K562 (cell line): ENCODE results near the gene HS2ST1. TPM values are rescaled to one million over a fixed set of nuclear protein-coding genes. Genes with fewer than 3 reads are reported as not detected.

Experiments
- ATAC-seq: fragments of 200-7000 bp; cut with Tn5 transposase; 3 replicates; pipeline ENCODE4 v1.9.1; 2020; ENCODE audit warnings: moderate library complexity
- BruUV-seq: library from RNA; stranded (reverse); fragments of 400-500 nt; replicated peaks from 2 replicates; lab custom pipeline; 2021; lab: Mats Ljungman, UMichigan
- CTCF ChIA-PET: fragments of 300-600 bp; formaldehyde crosslinking; extraction: SDS; loops from one replicate; lab custom pipeline; 2021; ENCODE audit warnings: low intra/inter-chr PET ratio; lab: Yijun Ruan, JAX
- POLR2A ChIA-PET: fragments of 300-600, 350-650 bp; sonication (Branson Sonifier 250); formaldehyde crosslinking; extraction: SDS; loops from one replicate; lab custom pipeline; 2021; ENCODE audit warnings: antibody characterized with exemption, inconsistent platforms; lab: Yijun Ruan, JAX
- DNase-seq, 4 experiments: peaks; one replicate each; pipeline versions ENCODE4 v3.0.0 to v3.0.0-alpha.2; 2011 to 2018; ENCODE audit warnings: low spot score in 3 of 4, mixed read lengths in 3 of 4; ENCODE audit errors: extremely low read depth in 1 of 4
- FAIRE-seq: peaks from 2 replicates; lab custom pipeline; 2011; peaks lifted over from hg19 to GRCh38; lab: Jason Lieb, UNC
- H2AFZ ChIP-seq: 2 replicates; pipeline ENCODE4 v1.6.0; 2011; ENCODE audit warnings: low read depth, low read length, control low read depth, inconsistent platforms
- H3K27ac ChIP-seq: fragments of 200-600 bp; 3 replicates; pipeline ENCODE4 v1.8.0; 2011; ENCODE audit warnings: low read depth, mild to moderate bottlenecking, control low read depth, inconsistent platforms, low read length, moderate library complexity, mixed read lengths; ENCODE audit errors: extremely low read depth
- H3K27me3 ChIP-seq, 2 experiments: fragments of 300-600 bp in 1 of 2; 2 replicates in 1 of 2; 3 replicates in 1 of 2; pipeline versions ENCODE4 v1.6.0 to v1.8.0; 2011; ENCODE audit warnings: inconsistent platforms in 2 of 2, low read length in 2 of 2, mild to moderate bottlenecking in 1 of 2, mixed read lengths in 1 of 2, moderate library complexity in 1 of 2; ENCODE audit not compliant: control insufficient read depth in 2 of 2, insufficient read depth in 2 of 2
- H3K36me3 ChIP-seq: fragments of 300-600 bp; 3 replicates; pipeline ENCODE4 v1.8.0; 2011; ENCODE audit warnings: mild to moderate bottlenecking, low read length, inconsistent platforms; ENCODE audit not compliant: control insufficient read depth, insufficient read depth
- H3K4me1 ChIP-seq, 2 experiments: fragments of 200-600 bp in 1 of 2; replicated peaks in 1 of 2; 2 replicates in 1 of 2; 3 replicates in 1 of 2; pipeline versions ENCODE4 v1.5.1 to v1.8.0; 2011; ENCODE audit warnings: inconsistent platforms in 2 of 2, low read length in 2 of 2, mild to moderate bottlenecking in 1 of 2, mixed read lengths in 1 of 2, moderate library complexity in 1 of 2; ENCODE audit not compliant: control insufficient read depth in 2 of 2, insufficient read depth in 2 of 2
- H3K4me2 ChIP-seq: 2 replicates; pipeline ENCODE4 v1.6.1; 2011; ENCODE audit warnings: low read length, control low read depth, inconsistent platforms, mixed read lengths; ENCODE audit not compliant: insufficient read depth
- H3K4me3 ChIP-seq: fragments of 200-600 bp; sonication (generic), shearing (Covaris generic); 2 replicates; pipeline ENCODE4 v1.5.1; 2016; ENCODE audit warnings: control low read depth, inconsistent platforms
- H3K79me2 ChIP-seq: fragments of 200-600 bp; 3 replicates; pipeline ENCODE4 v1.8.0; 2011; ENCODE audit warnings: low read length, inconsistent platforms; ENCODE audit not compliant: control insufficient read depth, insufficient read depth
- H3K9ac ChIP-seq, 2 experiments: 2 replicates each; pipeline versions ENCODE4 v1.6.0 to v1.6.1; 2011; ENCODE audit warnings: low read depth in 2 of 2, low read length in 2 of 2, control low read depth in 1 of 2, inconsistent platforms in 1 of 2, mild to moderate bottlenecking in 1 of 2, mixed read lengths in 1 of 2; ENCODE audit not compliant: insufficient read depth in 1 of 2
- H3K9me1 ChIP-seq: one replicate; pipeline ENCODE4 v1.6.0; 2011; ENCODE audit warnings: inconsistent platforms, mild to moderate bottlenecking, low read length, moderate library complexity; ENCODE audit not compliant: control insufficient read depth, insufficient read depth
- H3K9me3 ChIP-seq: replicated peaks from 2 replicates; pipeline ENCODE4 v1.5.1; 2011; ENCODE audit warnings: low read depth, low read length, inconsistent platforms; ENCODE audit not compliant: control insufficient read depth, insufficient read depth
- H4K20me1 ChIP-seq: replicated peaks from 2 replicates; pipeline ENCODE4 v1.6.1; 2011; ENCODE audit warnings: low read length, inconsistent platforms, mixed read lengths; ENCODE audit not compliant: control insufficient read depth, insufficient read depth
- BRD4 ChIP-seq: fragments of 200-600 bp; sonication (generic); IDR thresholded peaks from 2 replicates; pipeline ENCODE4 v1.6.1; 2017; ENCODE audit warnings: inconsistent platforms
- CHD1 ChIP-seq: fragments of 200-600 bp; sonication (generic); IDR thresholded peaks from one replicate; pipeline ENCODE4 v1.6.1; 2012; ENCODE audit warnings: mild to moderate bottlenecking, moderate library complexity, low read length, inconsistent platforms
- FOXK2 ChIP-seq, 2 experiments: fragments of 450-650 bp; IDR thresholded peaks in 1 of 2; conservative IDR thresholded peaks in 1 of 2; 2 replicates each; pipeline ENCODE4 v1.6.1; 2016; ENCODE audit warnings: low read depth in 2 of 2, mild to moderate bottlenecking in 1 of 2
- GTF2F1 ChIP-seq: IDR thresholded peaks from 2 replicates; pipeline ENCODE4 v1.6.1; 2011; ENCODE audit warnings: low read depth, low read length, improper control_type of control experiment
- HES1 ChIP-seq: fragments of 450-650 bp; IDR thresholded peaks from 2 replicates; pipeline ENCODE4 v1.6.1; 2016; ENCODE audit warnings: low read depth, mild to moderate bottlenecking, moderate library complexity
- KDM5B ChIP-seq: fragments of 200-600 bp; sonication (generic); IDR thresholded peaks from 2 replicates; pipeline ENCODE4 v1.6.1; 2012; ENCODE audit warnings: low read depth, mild to moderate bottlenecking, moderate library complexity, low read length, control low read depth, inconsistent platforms; ENCODE audit not compliant: insufficient replicate concordance
- MNT ChIP-seq, 2 experiments: fragments of 450-650 bp; conservative IDR thresholded peaks; 2 replicates each; pipeline ENCODE4 v1.6.1; 2017; ENCODE audit warnings: mild to moderate bottlenecking in 2 of 2, moderate library complexity in 2 of 2
- NFATC3 ChIP-seq: fragments of 450-650 bp; IDR thresholded peaks from 2 replicates; pipeline ENCODE4 v1.6.1; 2017; ENCODE audit warnings: mild to moderate bottlenecking
- NONO ChIP-seq, 2 experiments: fragments of 200-400 bp in 1 of 2; fragments of 450-650 bp in 1 of 2; formaldehyde crosslinking in 1 of 2; IDR thresholded peaks; 2 replicates each; pipeline ENCODE4 v1.6.1; 2017; ENCODE audit warnings: low read depth in 2 of 2, mild to moderate bottlenecking in 2 of 2, moderate library complexity in 2 of 2, low read length in 1 of 2
- POLR2A ChIP-seq: fragments of 450-650 bp; conservative IDR thresholded peaks from 2 replicates; pipeline ENCODE4 v1.6.1; 2016
- SRF ChIP-seq, 2 experiments: fragments of 250-450, 450-650 bp in 1 of 2; sonication (Bioruptor Pico) in 1 of 2; sonication (generic) in 1 of 2; formaldehyde crosslinking; IDR thresholded peaks; 2 replicates each; pipeline versions ENCODE4 v1.5.0 to v1.5.1; 2020 to 2022; ENCODE audit warnings: mild to moderate bottlenecking in 1 of 2, missing genetic modification reagents in 1 of 2
- ZC3H4 ChIP-seq: sonication (generic); formaldehyde crosslinking; IDR thresholded peaks from 2 replicates; pipeline ENCODE4 v1.9.0; 2021; ENCODE audit warnings: missing genetic modification reagents, borderline replicate concordance
- ZNF146 ChIP-seq: IDR thresholded peaks from one replicate; pipeline ENCODE4 v1.6.1; 2018; ENCODE audit warnings: missing compliant biosample characterization; ENCODE audit not compliant: unreplicated experiment
- ZNF347 ChIP-seq: fragments of 450-650 bp; formaldehyde crosslinking; IDR thresholded peaks from 2 replicates; pipeline ENCODE4 v1.4.0; 2020; ENCODE audit warnings: low read depth, mild to moderate bottlenecking, moderate library complexity
- ZNF445 ChIP-seq: fragments of 250-450 bp; sonication (Bioruptor Pico); IDR thresholded peaks from 2 replicates; pipeline ENCODE4 v1.4.0; 2020; ENCODE audit warnings: low read depth, mild to moderate bottlenecking, moderate library complexity
- ZNF785 ChIP-seq: fragments of 250-450 bp; sonication (Bioruptor Pico); IDR thresholded peaks from 2 replicates; pipeline ENCODE4 v1.4.0; 2020; ENCODE audit warnings: mild to moderate bottlenecking
- WGBS: fragments of 100-300 bp; shearing (Covaris generic); methylation state at CpG from one replicate; pipeline ENCODE4 v1.1.6; 2016; ENCODE audit warnings: low coverage, mixed read lengths; ENCODE audit not compliant: insufficient coverage; ENCODE audit errors: missing lambda C conversion rate; 5-methylcytosine and 5-hydroxymethylcytosine counted together
- in situ Hi-C: fragments of 300-500 bp; cut with MboI; formaldehyde crosslinking; loops from 4 replicates; pipeline ENCODE4 v1.15.0; 2018; ENCODE audit warnings: inconsistent platforms, mixed read lengths
- intact Hi-C: fragments of 100-400 bp; cut with micrococcal nuclease; formaldehyde crosslinking; loops from 2 replicates; pipeline ENCODE4 v1.14.2; 2022
- polyA plus RNA-seq, 8 experiments: library from polyadenylated mRNA; depleted of rRNA in 4 of 8; stranded (reverse) in 5 of 8; unstranded in 3 of 8; fragments of >200 nt; fragmentation: Nextera tagmentation in 2 of 8; fragmentation: Illumina TruSeq in 1 of 8; extraction: Ambion mirVana in 2 of 8; extraction: Trizol in 1 of 8; gene quantifications; 2 replicates each; pipeline versions ENCODE4 v1.2.1 to v1.2.3, GENCODE V29; 2011 to 2014; ENCODE audit warnings: inconsistent platforms in 1 of 8, missing spikeins in 1 of 8
- total RNA-seq, 7 experiments: library from RNA; depleted of rRNA in 6 of 7; stranded (reverse); fragments of >200 nt in 6 of 7; fragmentation: Illumina TruSeq in 2 of 7; extraction: Trizol in 2 of 7; gene quantifications; 2 replicates each; pipeline versions ENCODE4 v1.2.1 to v1.2.3, GENCODE V29; 2011 to 2021; ENCODE audit warnings: low replicate concordance in 1 of 7
- TF ChIP-seq, protein P1 (sequence below), 2 experiments: fragments of 200-800 bp in 1 of 2; sonication (Bioruptor generic) in 1 of 2; sonication (generic) in 1 of 2; formaldehyde crosslinking in 1 of 2; IDR thresholded peaks in 1 of 2; conservative IDR thresholded peaks in 1 of 2; 2 replicates each; pipeline versions ENCODE4 v1.5.0 to v1.6.1; 2016 to 2020; ENCODE audit warnings: missing compliant biosample characterization in 1 of 2, missing genetic modification characterization in 1 of 2, missing genetic modification reagents in 1 of 2

HS2ST1 gene
- total and polyA plus RNA-seq, 9 of the 15 experiments (the other 6 are each of a cell fraction or from before 2014, with no cell fraction given), result 7.7 to 43.3 (median 25.8) TPM

GRCh38 chr1:86913399-86913895 is 988 bp upstream of the HS2ST1 start:
- peak overlapping the region; percentile 98 to 100 for H3K9ac ChIP-seq
- ATAC-seq, result no peak
- H3K27ac ChIP-seq, result peak overlapping the region; percentile 99
- in situ Hi-C loops (no loop called here), intact Hi-C loops (loop anchor here (5.0 kb wide), 1 partner anchor 76 kb away; no protein-coding TSS in a partner anchor)
- no peaks in the 10 kb centered on the region for H3K27me3 ChIP-seq
- H2AFZ ChIP-seq, result peak overlapping the region; percentile 99
- peaks cover 6 to 10% of the 10 kb centered on the region in 2 experiments; a peak in 4 of 5 replicates for H3K4me1 ChIP-seq
- H3K36me3 ChIP-seq, result peaks cover 35% of the 10 kb centered on the region
- POLR2A ChIA-PET, result interaction anchor here (0.7 to 5.4 kb wide), 11 partner anchors 10 to 179 kb away, joined by 3 to 39 read pairs (median 4); no protein-coding TSS in a partner anchor
- H3K79me2 ChIP-seq, result peaks cover 97% of the 10 kb centered on the region
- peak overlapping the region; percentile 86 for H3K4me3 ChIP-seq
- no peak for FAIRE-seq
- CTCF ChIA-PET, result no interaction called here
- H3K9me1 ChIP-seq, result no peaks in the 10 kb centered on the region
- H3K9me3 ChIP-seq, result no peaks in the 10 kb centered on the region
- peak in 3 of 4 experiments; percentile 12 to 55 (median 16) for DNase-seq
- WGBS, result under 1% methylated on average over 17 of the region's 17 CpGs
- TSS peak; percentile 70 for BruUV-seq
- peaks cover 8% of the 10 kb centered on the region; the same call in 1 of the 2 replicates for H4K20me1 ChIP-seq
- H3K4me2 ChIP-seq, result peak overlapping the region; percentile 96
- TF ChIP-seq KDM5B (no peak), FOXK2 (conservative IDR thresholded peaks at IDR 0.05 in 1 of 2, IDR thresholded peaks at IDR 0.05 in 1 of 2; ENCODE audit: low read depth in 2 of 2) (peak; percentile 79 to 81), MNT (conservative IDR thresholded peaks at IDR 0.05) (peak; percentile 77 to 79), POLR2A (no peak), CHD1 (peak; percentile 88), ZNF785 (CRISPR knock-in tag) (no peak), ZNF347 (CRISPR knock-in tag) (no peak), BRD4 (no peak), ZC3H4 (CRISPR knock-in tag) (no peak), GTF2F1 (no peak), ZNF146 (CRISPR knock-in tag) (no peak), NFATC3 (no peak), ZNF445 (CRISPR knock-in tag) (no peak), HES1 (no peak), SRF (CRISPR knock-in tag; IDR thresholded peaks at IDR 0.05) (no peak), NONO (IDR thresholded peaks at IDR 0.05; ENCODE audit: low read depth in 2 of 2, low read length in 1 of 2) (no peak)
- TF ChIP-seq, protein P1, sequence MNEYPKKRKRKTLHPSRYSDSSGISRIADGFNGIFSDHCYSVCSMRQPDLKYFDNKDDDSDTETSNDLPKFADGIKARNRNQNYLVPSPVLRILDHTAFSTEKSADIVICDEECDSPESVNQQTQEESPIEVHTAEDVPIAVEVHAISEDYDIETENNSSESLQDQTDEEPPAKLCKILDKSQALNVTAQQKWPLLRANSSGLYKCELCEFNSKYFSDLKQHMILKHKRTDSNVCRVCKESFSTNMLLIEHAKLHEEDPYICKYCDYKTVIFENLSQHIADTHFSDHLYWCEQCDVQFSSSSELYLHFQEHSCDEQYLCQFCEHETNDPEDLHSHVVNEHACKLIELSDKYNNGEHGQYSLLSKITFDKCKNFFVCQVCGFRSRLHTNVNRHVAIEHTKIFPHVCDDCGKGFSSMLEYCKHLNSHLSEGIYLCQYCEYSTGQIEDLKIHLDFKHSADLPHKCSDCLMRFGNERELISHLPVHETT (CRISPR knock-in tag; conservative IDR thresholded peaks at IDR 0.05 in 1 of 2, IDR thresholded peaks at IDR 0.05 in 1 of 2), result 0 out of 4 replicates have a peak, but pooled peaks of 1 of the 2 experiments have one; percentile 3
